Hepatocyte (in vitro differentiated cells): Measurements from ENCODE around the gene CORO1C.

Experiments
- EZH2 ChIP-seq: fragments of 200-600 bp; sonication (generic); IDR thresholded peaks from 2 replicates; pipeline ENCODE4 v1.6.1; 2016; ENCODE audit warnings: antibody characterized with exemption, mild to moderate bottlenecking, borderline replicate concordance
- EZH2phosphoT487 ChIP-seq: fragments of 200-600 bp; sonication (generic); IDR thresholded peaks from one replicate; pipeline ENCODE4 v1.6.1; 2018; ENCODE audit warnings: antibody characterized with exemption, mild to moderate bottlenecking, low read depth, moderate library complexity; ENCODE audit not compliant: unreplicated experiment, severe bottlenecking
- TF ChIP-seq, protein P1 (sequence below): fragments of 200-600 bp; sonication (generic); IDR thresholded peaks from 2 replicates; pipeline ENCODE4 v1.5.1; 2016; ENCODE audit warnings: antibody characterized with exemption, mild to moderate bottlenecking; ENCODE audit not compliant: poor library complexity

DNA sequence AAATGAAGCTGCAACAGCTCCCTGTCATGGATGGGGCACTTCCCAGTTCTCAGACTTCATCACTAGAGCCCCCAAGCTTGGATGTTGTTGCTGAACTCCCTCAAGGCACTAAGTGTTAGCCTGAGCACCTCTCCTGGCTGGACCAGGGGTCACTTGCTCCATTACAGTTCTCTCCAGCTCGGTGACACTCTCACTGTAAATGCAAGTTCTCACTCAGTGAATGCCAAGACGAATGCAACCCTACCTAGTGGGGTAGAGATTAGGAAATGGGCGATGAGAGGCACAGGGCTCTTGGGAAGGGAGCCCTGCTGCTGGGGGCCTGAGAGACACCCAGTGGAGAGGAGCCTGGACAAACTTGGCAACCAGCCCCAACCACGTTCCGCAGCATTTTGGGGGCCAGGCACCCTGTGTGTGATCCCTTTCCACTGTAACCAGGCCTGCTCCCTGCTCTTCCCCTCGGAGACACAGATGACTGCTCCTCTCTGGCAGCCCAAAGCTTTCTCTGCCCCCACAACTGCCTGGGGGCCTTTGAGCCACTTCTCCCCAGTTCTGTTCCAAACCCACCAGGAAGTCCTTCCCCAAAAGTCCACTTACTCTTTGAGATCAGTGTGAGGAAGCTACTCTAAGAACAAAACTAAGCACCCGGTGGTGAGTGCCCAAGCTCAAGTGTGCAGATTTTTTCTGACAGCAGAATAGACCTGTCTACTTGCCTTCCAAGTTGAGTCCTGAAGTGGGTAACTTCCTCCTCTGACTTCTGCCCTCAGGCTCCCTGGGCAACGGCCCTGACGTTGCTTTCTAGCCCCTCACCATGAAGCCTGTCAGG is 89.7 kb downstream of the CORO1C start:
- TF ChIP-seq, protein P1, sequence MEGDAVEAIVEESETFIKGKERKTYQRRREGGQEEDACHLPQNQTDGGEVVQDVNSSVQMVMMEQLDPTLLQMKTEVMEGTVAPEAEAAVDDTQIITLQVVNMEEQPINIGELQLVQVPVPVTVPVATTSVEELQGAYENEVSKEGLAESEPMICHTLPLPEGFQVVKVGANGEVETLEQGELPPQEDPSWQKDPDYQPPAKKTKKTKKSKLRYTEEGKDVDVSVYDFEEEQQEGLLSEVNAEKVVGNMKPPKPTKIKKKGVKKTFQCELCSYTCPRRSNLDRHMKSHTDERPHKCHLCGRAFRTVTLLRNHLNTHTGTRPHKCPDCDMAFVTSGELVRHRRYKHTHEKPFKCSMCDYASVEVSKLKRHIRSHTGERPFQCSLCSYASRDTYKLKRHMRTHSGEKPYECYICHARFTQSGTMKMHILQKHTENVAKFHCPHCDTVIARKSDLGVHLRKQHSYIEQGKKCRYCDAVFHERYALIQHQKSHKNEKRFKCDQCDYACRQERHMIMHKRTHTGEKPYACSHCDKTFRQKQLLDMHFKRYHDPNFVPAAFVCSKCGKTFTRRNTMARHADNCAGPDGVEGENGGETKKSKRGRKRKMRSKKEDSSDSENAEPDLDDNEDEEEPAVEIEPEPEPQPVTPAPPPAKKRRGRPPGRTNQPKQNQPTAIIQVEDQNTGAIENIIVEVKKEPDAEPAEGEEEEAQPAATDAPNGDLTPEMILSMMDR, result no peak
- TF ChIP-seq EZH2, result no peak
- no peak for TF ChIP-seq EZH2phosphoT487
